ENCODE data around the gene HNRNPA1L2. TPM values are rescaled to one million over a fixed set of nuclear protein-coding genes. Genes with fewer than 3 reads are reported as not detected.

The HNRNPA1L2 gene
- total and polyA plus RNA-seq, 10 of the 15 experiments (the other 5 are each of a cell fraction or from before 2014, with no cell fraction given): 3.3 to 12.0 (median 7.8) TPM

DNA sequence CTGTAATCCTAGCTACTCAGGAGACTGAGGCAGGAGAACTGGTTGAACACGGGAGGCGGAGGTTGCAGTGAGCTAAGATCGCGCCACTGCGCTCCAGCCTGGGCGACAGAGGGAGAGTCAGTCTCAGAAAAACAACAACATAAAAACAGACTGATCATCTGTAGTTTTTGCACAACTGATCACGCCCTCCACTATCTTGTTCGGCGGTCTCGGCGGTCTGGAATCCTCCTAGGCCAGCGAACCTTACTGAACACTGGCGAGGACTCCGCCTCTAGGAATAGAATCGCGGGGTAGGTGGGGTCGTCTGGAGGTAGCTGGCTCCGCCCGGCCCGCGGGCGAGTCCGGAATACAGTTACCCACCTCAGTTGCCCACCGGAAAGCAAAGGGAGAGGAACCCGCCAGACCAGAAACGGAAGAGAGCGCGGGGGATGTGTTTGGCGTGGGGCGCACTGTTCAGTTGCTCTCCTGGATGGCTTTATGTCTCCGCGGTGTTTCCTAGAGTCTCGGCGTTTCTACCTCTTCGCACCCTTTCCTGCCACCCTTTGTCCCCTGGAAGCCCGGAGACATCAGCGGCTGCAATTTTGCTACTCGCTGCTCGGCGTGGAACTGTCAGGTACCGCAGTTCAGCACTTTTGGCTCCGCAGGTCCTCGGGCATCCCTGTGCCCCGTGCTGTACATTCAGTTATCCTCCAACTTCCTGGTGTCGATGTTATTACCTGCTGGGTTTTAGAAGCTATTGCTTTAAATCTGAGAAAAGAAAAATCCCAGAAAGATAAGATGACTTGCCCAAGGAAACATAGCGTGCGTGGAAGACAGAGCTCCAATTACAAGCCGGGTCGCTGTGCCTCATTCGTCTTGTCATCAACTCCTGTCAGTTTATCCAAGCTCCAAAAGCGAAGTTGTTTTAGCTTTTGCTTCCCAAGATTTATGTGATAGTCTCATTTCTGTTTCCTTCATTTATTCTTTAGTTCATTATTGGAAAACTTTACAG lies 24.9 kb upstream of the HNRNPA1L2 start (continued):
- TF ChIP-seq, protein P1, sequence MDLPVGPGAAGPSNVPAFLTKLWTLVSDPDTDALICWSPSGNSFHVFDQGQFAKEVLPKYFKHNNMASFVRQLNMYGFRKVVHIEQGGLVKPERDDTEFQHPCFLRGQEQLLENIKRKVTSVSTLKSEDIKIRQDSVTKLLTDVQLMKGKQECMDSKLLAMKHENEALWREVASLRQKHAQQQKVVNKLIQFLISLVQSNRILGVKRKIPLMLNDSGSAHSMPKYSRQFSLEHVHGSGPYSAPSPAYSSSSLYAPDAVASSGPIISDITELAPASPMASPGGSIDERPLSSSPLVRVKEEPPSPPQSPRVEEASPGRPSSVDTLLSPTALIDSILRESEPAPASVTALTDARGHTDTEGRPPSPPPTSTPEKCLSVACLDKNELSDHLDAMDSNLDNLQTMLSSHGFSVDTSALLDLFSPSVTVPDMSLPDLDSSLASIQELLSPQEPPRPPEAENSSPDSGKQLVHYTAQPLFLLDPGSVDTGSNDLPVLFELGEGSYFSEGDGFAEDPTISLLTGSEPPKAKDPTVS (IDR thresholded peaks at IDR 0.05; ENCODE audit: low read depth, low read length): peak; percentile 75; the same call in 1 of the 2 replicates
- TF ChIP-seq MTA2 (IDR thresholded peaks at IDR 0.05; ENCODE audit: low read depth) (peak; percentile 30; the same call in 1 of the 2 replicates), BRCA1 (IDR thresholded peaks at IDR 0.05; ENCODE audit: low read depth, low read length) (no peak), ESRRA (IDR thresholded peaks at IDR 0.05; ENCODE audit: low read length) (peak; percentile 79; the same call in 1 of the 2 replicates), NR2F1 (conservative IDR thresholded peaks at IDR 0.05) (no peak), BACH1 (IDR thresholded peaks at IDR 0.05; ENCODE audit: borderline replicate concordance) (no peak; the same call in 1 of the 2 replicates), BCL11A (IDR thresholded peaks at IDR 0.05; ENCODE audit: low read depth, low read length) (no peak), CHD1 (IDR thresholded peaks at IDR 0.05; ENCODE audit: low read depth, low read length) (peak; percentile 43; the same call in 1 of the 2 replicates), ZBED1 (IDR thresholded peaks at IDR 0.05; ENCODE audit: borderline replicate concordance) (peak; percentile 26; the same call in 1 of the 2 replicates), IKZF2 (IDR thresholded peaks at IDR 0.05) (peak in 1 of 2 experiments; percentile 41; a peak in 1 of 4 replicates), EP300 (IDR thresholded peaks at IDR 0.05; ENCODE audit: borderline replicate concordance in 1 of 2, control insufficient read depth in 1 of 2, low read depth in 2 of 2, low read length in 2 of 2) (no peak; a peak in 1 of 4 replicates), NR2C2 (IDR thresholded peaks at IDR 0.05; ENCODE audit: borderline replicate concordance, control insufficient read depth, insufficient read length, low read depth) (no peak), EGR1 (IDR thresholded peaks at IDR 0.05; ENCODE audit: borderline replicate concordance in 1 of 2, low read depth in 2 of 2, low read length in 2 of 2) (peak in 1 of 2 experiments; percentile 89; a peak in 1 of 3 replicates), RAD21 (IDR thresholded peaks at IDR 0.05; ENCODE audit: insufficient read depth, low read depth, low read length) (0 out of 2 replicates have a peak, but pooled peaks have one; percentile 9), ZNF274 (IDR thresholded peaks at IDR 0.05; ENCODE audit: insufficient read depth, insufficient read length) (no peak)
- TF ChIP-seq, protein P2, sequence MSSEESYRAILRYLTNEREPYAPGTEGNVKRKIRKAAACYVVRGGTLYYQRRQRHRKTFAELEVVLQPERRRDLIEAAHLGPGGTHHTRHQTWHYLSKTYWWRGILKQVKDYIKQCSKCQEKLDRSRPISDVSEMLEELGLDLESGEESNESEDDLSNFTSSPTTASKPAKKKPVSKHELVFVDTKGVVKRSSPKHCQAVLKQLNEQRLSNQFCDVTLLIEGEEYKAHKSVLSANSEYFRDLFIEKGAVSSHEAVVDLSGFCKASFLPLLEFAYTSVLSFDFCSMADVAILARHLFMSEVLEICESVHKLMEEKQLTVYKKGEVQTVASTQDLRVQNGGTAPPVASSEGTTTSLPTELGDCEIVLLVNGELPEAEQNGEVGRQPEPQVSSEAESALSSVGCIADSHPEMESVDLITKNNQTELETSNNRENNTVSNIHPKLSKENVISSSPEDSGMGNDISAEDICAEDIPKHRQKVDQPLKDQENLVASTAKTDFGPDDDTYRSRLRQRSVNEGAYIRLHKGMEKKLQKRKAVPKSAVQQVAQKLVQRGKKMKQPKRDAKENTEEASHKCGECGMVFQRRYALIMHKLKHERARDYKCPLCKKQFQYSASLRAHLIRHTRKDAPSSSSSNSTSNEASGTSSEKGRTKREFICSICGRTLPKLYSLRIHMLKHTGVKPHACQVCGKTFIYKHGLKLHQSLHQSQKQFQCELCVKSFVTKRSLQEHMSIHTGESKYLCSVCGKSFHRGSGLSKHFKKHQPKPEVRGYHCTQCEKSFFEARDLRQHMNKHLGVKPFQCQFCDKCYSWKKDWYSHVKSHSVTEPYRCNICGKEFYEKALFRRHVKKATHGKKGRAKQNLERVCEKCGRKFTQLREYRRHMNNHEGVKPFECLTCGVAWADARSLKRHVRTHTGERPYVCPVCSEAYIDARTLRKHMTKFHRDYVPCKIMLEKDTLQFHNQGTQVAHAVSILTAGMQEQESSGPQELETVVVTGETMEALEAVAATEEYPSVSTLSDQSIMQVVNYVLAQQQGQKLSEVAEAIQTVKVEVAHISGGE (CRISPR knock-in tag; IDR thresholded peaks at IDR 0.05): peak; percentile 95
- TF ChIP-seq, protein P3, sequence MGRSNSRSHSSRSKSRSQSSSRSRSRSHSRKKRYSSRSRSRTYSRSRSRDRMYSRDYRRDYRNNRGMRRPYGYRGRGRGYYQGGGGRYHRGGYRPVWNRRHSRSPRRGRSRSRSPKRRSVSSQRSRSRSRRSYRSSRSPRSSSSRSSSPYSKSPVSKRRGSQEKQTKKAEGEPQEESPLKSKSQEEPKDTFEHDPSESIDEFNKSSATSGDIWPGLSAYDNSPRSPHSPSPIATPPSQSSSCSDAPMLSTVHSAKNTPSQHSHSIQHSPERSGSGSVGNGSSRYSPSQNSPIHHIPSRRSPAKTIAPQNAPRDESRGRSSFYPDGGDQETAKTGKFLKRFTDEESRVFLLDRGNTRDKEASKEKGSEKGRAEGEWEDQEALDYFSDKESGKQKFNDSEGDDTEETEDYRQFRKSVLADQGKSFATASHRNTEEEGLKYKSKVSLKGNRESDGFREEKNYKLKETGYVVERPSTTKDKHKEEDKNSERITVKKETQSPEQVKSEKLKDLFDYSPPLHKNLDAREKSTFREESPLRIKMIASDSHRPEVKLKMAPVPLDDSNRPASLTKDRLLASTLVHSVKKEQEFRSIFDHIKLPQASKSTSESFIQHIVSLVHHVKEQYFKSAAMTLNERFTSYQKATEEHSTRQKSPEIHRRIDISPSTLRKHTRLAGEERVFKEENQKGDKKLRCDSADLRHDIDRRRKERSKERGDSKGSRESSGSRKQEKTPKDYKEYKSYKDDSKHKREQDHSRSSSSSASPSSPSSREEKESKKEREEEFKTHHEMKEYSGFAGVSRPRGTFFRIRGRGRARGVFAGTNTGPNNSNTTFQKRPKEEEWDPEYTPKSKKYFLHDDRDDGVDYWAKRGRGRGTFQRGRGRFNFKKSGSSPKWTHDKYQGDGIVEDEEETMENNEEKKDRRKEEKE (IDR thresholded peaks at IDR 0.05): no peak
- TF ChIP-seq, protein P4, sequence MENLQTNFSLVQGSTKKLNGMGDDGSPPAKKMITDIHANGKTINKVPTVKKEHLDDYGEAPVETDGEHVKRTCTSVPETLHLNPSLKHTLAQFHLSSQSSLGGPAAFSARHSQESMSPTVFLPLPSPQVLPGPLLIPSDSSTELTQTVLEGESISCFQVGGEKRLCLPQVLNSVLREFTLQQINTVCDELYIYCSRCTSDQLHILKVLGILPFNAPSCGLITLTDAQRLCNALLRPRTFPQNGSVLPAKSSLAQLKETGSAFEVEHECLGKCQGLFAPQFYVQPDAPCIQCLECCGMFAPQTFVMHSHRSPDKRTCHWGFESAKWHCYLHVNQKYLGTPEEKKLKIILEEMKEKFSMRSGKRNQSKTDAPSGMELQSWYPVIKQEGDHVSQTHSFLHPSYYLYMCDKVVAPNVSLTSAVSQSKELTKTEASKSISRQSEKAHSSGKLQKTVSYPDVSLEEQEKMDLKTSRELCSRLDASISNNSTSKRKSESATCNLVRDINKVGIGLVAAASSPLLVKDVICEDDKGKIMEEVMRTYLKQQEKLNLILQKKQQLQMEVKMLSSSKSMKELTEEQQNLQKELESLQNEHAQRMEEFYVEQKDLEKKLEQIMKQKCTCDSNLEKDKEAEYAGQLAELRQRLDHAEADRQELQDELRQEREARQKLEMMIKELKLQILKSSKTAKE (IDR thresholded peaks at IDR 0.05; ENCODE audit: low read depth, poor library complexity, severe bottlenecking): peak; percentile 39

Data from GM12878 (cell line).